ENCODE measurements around the gene NDST3.

- TF ChIP-seq POLR2A (IDR thresholded peaks at IDR 0.05; ENCODE audit: extremely low read depth, insufficient read length), result no peak
- no peak for TF ChIP-seq MAX (IDR thresholded peaks at IDR 0.05; ENCODE audit: low read depth, low read length)
Observed at GRCh38 chr4:118112117-118113046, 78.1 kb downstream of the NDST3 start.

Data from NB4 (cell line).